Muscle layer of colon (tissue), 2 donors: ENCODE data around the gene PPM1E.
"Not testable (repeated sequence)": the region's sequence is repeated elsewhere in the genome, so short reads cannot be mapped to it uniquely, and the experiment has no call there.

ENCODE experiments used
- H3K27ac ChIP-seq: one replicate; pipeline ENCODE4 v1.7.0; 2013; ENCODE audit warnings: low read depth, mild to moderate bottlenecking, low read length, moderate library complexity
- H3K27me3 ChIP-seq, 2 donors: one replicate each; pipeline ENCODE4 v1.7.0; 2013; ENCODE audit warnings: low read length in 2 of 2, mild to moderate bottlenecking in 2 of 2; ENCODE audit not compliant: insufficient read depth in 2 of 2, control insufficient read depth in 1 of 2
- H3K36me3 ChIP-seq: one replicate; pipeline ENCODE4 v1.7.0; 2013; ENCODE audit warnings: mild to moderate bottlenecking, low read length; ENCODE audit not compliant: insufficient read depth
- H3K4me1 ChIP-seq: one replicate; pipeline ENCODE4 v1.7.0; 2013; ENCODE audit warnings: mild to moderate bottlenecking, low read length; ENCODE audit not compliant: insufficient read depth
- H3K4me3 ChIP-seq, 2 donors: one replicate each; pipeline ENCODE4 v1.7.0; 2013; ENCODE audit warnings: low read length in 2 of 2, low read depth in 1 of 2, mild to moderate bottlenecking in 1 of 2, moderate library complexity in 1 of 2
- H3K9ac ChIP-seq: one replicate; pipeline ENCODE4 v1.7.0; 2013; ENCODE audit warnings: low read length
- H3K9me3 ChIP-seq: one replicate; pipeline ENCODE4 v1.7.0; 2013; ENCODE audit warnings: mild to moderate bottlenecking, low read length
- donor health status: abdominal sarcoma.
- donor health status: Adenocarcinoma of cecum.

The PPM1E gene

DNA sequence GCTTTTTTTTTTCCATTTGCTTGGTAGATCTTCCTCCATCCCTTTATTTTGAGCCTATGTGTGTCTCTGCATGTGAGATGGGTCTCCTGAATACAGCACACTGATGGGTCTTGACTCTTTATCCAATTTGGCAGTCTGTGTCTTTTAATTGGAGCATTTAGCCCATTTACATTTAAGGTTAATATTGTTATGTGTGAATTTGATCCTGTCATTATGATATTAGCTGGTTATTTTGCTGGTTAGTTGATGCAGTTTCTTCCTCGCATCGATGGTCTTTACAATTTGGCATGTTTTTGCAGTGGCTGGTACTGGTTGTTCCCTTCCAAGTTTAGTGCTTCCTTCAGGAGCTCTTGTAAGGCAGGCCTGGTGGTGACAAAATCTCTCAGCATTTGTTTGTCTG, 94.5 kb downstream of the PPM1E start:
- not testable (repeated sequence) for H3K27me3 ChIP-seq, H3K4me3 ChIP-seq, H3K9ac ChIP-seq, H3K27ac ChIP-seq, H3K9me3 ChIP-seq, H3K36me3 ChIP-seq, H3K4me1 ChIP-seq

DNA sequence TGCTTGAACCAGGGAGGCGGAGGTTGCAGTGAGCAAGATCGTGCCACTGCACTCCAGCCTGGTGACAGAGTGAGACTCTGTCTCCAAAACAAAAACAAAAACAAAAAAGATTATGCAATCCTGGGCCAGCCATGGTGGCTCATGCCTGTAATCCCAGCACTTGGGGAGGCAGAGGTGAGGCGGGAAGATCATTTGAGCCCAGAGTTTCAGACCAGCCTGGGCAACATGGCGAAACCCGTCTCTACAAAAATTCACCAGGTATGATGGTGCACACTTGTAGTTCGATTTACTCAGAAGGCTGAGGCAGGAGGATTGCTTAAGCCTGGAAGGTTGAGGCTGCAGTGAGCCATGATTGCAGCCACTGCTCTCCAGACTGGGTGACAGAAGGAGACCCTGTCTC, 109.6 kb downstream of the PPM1E start:
- Histone ChIP-seq H3K27ac (no peak overlapping the region), H3K36me3 (no peaks in the 10 kb centered on the region), H3K27me3 (no peaks in the 10 kb centered on the region), H3K4me1 (no peaks in the 10 kb centered on the region), H3K4me3 (no peak overlapping the region), H3K9me3 (no peaks in the 10 kb centered on the region), H3K9ac (no peak overlapping the region)

DNA sequence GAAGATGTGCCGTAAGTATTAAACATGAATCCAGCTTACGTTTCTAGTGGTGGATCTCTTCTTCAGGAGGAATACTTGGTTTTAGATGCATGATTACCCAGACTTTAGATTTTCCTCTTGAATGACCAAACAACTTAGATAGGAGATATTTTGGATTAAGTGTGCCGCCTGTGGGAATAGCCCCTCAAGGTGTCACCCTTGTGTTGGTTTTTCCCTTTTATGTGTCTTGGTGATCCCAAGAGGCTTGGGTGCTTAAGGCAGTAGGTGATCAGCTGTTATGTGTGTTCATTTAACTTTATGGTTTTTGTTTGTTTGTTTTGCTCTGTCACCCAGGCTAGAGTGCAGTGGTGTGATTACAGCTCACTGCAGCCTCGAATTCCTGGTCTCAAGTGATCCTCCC, 115.1 kb downstream of the PPM1E start:
- Histone ChIP-seq H3K27ac (no peak overlapping the region), H3K4me1 (no peaks in the 10 kb centered on the region), H3K4me3 (no peak overlapping the region), H3K27me3 (no peaks in the 10 kb centered on the region), H3K9ac (no peak overlapping the region), H3K36me3 (no peaks in the 10 kb centered on the region), H3K9me3 (no peaks in the 10 kb centered on the region)

DNA sequence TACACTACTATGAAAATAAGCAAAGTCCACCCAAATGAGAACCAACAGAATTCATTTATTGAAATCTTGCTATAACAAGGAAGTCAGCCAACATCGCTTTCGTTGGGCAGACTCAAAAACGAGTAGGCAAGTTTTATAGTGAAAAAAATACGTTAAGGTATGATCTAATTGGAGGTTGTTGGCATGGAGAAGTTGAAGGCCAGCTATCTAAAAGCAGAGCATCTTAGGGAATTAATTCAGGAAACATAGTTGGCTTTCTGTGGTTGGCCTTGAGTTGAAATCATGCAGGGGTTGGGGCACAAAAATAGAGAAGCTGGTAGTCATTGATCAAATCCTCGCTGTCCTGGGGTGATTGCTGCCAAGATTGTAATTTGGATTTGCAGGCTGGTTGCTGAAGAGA, 118.3 kb downstream of the PPM1E start:
- Histone ChIP-seq H3K27me3 (no peaks in the 10 kb centered on the region), H3K4me3 (no peak overlapping the region), H3K9me3 (no peaks in the 10 kb centered on the region), H3K9ac (no peak overlapping the region), H3K27ac (no peak overlapping the region), H3K4me1 (no peaks in the 10 kb centered on the region), H3K36me3 (no peaks in the 10 kb centered on the region)

DNA sequence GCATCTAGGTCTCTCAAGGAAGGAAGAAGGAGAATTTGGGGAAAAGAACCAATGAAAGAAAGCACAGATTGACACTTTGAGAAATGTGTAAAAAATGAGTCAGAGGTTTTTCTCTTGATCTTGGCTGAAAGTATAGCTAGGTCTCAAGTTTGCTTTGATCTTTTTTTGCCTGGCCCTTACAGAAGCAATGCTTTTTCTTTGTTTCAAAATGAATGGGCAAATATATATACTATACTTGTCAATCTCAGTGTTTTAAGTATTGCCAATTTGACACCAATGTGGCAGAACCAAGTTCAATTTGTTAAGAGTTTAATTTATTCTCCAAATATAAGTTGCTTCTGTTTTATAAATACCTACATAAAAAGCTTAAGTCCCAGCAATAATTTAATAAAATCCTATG, 119.6 kb downstream of the PPM1E start:
- H3K4me1 ChIP-seq = no peaks in the 10 kb centered on the region
- no peak overlapping the region for H3K4me3 ChIP-seq
- no peaks in the 10 kb centered on the region for H3K27me3 ChIP-seq
- H3K27ac ChIP-seq = no peak overlapping the region
- H3K9me3 ChIP-seq = no peaks in the 10 kb centered on the region
- H3K9ac ChIP-seq = no peak overlapping the region
- H3K36me3 ChIP-seq = no peaks in the 10 kb centered on the region

DNA sequence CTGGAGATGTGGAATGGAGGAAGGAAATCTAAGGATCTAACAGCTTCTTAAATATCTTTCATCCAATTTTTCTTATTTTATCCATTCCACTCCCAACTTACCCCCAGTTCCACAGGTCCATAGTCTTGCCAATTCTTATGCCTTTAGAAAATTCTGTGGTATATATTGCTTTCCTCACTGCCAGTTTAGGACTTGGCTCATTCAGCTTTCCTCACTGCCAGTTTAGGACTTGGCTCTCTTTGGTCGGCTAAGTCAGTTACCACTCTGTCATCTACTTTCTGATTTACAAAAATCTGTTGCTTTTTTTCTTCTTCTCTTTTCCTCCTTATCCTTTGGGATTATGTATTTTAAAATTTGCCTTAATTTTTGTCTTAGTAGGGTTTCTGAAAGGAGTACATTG, 128.5 kb downstream of the PPM1E start:
- Histone ChIP-seq H3K4me3 (no peak overlapping the region), H3K27me3 (no peaks in the 10 kb centered on the region), H3K36me3 (no peaks in the 10 kb centered on the region), H3K9me3 (no peaks in the 10 kb centered on the region), H3K9ac (no peak overlapping the region), H3K4me1 (no peaks in the 10 kb centered on the region), H3K27ac (no peak overlapping the region)

DNA sequence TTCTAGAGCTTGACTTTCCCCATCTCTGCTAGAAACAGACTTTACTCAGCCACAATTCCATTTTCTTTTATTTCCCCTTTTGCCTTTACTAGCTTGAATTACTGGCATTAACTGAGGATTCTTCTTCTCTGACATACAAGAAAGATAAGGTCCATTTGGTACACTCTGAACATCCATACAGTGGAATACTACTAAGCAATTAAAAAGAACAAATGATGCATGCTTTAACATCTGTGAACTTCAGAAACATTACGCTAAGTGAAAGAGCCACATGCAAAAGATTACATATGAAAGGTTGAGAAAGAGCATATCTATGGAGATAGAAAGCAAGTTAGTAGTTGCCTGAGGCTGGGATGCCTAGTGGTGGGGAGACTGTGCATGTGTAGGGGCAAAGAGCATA, 130.9 kb downstream of the PPM1E start:
- no peaks in the 10 kb centered on the region for H3K4me1 ChIP-seq
- no peak overlapping the region for H3K27ac ChIP-seq

DNA sequence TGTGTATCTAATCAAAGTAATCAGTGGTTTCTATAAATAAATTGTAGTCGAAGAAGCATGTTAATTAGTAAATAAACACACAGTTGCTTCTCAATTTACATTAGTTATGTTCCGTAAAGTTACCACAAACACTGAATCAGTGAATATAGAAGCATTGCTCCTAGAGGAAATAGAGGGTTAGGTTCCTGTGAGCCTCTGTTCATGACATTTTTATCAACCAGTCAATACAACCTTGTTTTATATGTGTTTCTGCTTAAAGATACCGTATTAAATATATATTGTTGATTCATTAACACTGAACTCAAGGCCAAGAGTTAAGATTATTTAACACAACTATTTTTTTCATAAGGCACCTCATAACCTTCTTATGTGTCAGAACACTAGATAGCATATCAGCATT, 134.3 kb downstream of the PPM1E start:
- Histone ChIP-seq H3K4me3 (no peak overlapping the region), H3K27me3 (no peaks in the 10 kb centered on the region), H3K4me1 (no peaks in the 10 kb centered on the region), H3K36me3 (no peaks in the 10 kb centered on the region), H3K9me3 (peaks cover 4% of the 10 kb centered on the region), H3K9ac (no peak overlapping the region), H3K27ac (no peak overlapping the region)

More for the DNA sequence above, 130.9 kb downstream of the PPM1E start:
- no peak overlapping the region for H3K4me3 ChIP-seq
- peaks cover 4% of the 10 kb centered on the region for H3K9me3 ChIP-seq
- no peaks in the 10 kb centered on the region for H3K36me3 ChIP-seq
- H3K27me3 ChIP-seq = no peaks in the 10 kb centered on the region
- no peak overlapping the region for H3K9ac ChIP-seq

DNA sequence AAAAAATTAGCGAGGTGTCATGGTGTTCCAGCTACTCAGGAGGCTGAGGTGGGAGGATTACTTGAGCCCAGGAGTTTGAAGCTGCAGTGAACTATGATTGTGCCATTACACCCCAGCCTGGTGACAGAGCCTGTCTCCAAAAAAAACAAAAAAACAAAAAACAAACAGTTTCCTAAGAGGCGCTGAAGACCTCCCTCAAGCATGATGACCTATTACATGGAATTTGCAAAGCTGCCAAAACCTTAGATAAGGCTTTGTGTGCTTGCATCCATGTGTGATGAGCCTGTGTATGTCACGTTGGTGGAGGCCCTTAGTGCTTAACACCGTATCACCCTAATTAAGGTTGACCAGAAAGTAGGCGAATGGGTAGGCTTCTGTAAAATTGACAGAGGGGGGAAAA, 143.5 kb downstream of the PPM1E start:
- no peaks in the 10 kb centered on the region for H3K27me3 ChIP-seq

DNA sequence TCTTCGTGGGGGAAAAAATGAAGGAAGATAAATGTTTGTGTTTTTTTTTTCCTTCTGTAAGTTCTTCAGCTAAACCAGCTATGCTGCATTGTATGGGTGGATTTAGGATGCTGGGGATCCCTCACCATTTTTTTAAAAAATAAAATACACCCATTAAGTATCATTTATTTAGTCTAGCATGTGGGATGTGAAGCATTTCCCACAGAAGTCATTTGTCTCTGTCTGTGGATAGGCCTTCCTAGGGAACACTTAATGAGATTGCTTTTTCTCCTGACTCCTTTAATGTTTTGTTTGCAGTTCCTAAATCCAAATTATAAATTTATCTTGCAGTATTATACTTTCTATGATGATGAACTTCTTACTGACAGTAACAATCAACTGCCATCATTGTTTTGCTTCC, 146.7 kb downstream of the PPM1E start:
- no peaks in the 10 kb centered on the region for H3K27me3 ChIP-seq
- H3K4me3 ChIP-seq = no peak overlapping the region
- H3K4me1 ChIP-seq = no peaks in the 10 kb centered on the region
- no peaks in the 10 kb centered on the region for H3K36me3 ChIP-seq
- H3K9me3 ChIP-seq = no peaks in the 10 kb centered on the region
- no peak overlapping the region for H3K27ac ChIP-seq
- H3K9ac ChIP-seq = no peak overlapping the region

More for the DNA sequence above, 143.5 kb downstream of the PPM1E start:
- Histone ChIP-seq H3K4me1 (no peaks in the 10 kb centered on the region), H3K9me3 (no peaks in the 10 kb centered on the region), H3K36me3 (no peaks in the 10 kb centered on the region), H3K4me3 (no peak overlapping the region), H3K9ac (no peak overlapping the region), H3K27ac (no peak overlapping the region)

DNA sequence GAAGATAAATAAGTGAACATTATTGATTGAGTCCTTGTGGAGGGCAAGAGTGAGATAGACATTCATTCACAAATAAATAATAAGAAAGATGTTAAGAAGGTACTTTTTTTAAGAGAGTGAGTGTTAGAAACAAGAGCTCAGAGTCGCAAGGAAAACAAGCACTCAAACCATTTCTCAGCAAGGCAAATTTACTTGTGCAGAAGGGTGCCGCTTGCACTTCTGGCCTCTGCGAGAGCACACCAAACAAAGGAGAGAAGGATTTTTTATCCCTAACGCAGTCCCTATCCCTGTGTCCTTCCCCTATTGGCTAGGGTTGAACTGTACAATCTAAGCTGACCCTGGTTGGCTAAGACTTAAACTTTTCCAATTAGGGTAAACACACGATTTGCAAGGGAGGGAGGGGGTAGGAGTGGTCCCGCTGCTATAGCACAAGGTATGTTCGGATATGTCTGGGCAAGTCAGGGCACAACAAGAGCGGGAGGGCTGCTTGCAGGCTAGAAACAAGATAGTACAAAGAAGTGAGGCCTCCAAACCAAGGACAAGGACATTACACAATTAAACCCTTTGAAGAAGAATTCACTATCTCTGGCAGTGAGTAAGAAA, 156.2 kb downstream of the PPM1E start:
- Histone ChIP-seq H3K9ac (no peak overlapping the region), H3K9me3 (peaks cover 4% of the 10 kb centered on the region), H3K27me3 (no peaks in the 10 kb centered on the region), H3K27ac (no peak overlapping the region), H3K36me3 (no peaks in the 10 kb centered on the region), H3K4me1 (no peaks in the 10 kb centered on the region), H3K4me3 (no peak overlapping the region)

DNA sequence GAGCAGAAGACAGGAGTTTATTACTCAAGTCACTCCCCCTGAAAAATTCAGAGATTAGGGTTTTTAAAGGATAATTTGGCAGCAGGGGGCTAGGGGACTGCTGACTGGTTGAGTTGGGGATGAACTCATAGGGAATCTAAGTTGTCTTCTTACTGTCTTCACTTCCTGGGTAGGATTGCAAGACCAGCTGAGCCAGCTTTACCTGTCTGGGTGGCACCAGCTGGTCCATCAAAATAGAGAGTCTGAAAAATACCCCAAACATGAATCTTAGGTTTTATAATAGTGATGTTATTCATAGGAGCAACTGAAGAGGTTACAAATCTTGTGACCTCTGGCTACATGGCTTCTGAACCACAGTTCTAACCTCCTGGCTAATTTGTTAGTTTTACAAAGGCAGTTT, 157.9 kb downstream of the PPM1E start:
- Histone ChIP-seq H3K4me1 (no peaks in the 10 kb centered on the region), H3K9ac (no peak overlapping the region), H3K9me3 (peaks cover 4% of the 10 kb centered on the region), H3K36me3 (no peaks in the 10 kb centered on the region), H3K4me3 (no peak overlapping the region), H3K27me3 (no peaks in the 10 kb centered on the region), H3K27ac (no peak overlapping the region)
